ENCODE results near the gene MCM3.

The MCM3 gene

DNA sequence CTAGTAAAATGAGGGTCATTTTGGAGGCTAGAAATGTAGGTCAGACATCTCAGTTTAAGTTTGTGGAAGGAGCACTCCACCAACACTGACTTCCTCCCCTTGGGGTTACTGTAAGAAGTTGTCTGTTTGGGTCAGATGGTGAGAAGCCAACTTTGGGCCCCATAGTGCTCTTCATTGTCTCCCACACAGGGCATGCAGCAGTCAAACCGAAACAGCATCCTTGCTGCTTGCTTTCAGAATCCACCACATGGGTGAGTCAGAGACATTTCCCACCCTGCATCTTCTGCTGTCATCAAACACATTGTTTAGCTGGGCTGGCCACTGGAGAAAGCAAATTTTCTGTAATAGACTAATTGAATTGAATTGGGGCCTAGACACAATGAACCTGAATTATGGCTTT is 57.0 kb downstream of the MCM3 start:
- H3K4me3 ChIP-seq (ENCODE audit: low read depth, low read length): no peak overlapping the region
- peak; percentile 93 for DNase-seq (ENCODE audit: low read depth)
- TF ChIP-seq, protein P1, sequence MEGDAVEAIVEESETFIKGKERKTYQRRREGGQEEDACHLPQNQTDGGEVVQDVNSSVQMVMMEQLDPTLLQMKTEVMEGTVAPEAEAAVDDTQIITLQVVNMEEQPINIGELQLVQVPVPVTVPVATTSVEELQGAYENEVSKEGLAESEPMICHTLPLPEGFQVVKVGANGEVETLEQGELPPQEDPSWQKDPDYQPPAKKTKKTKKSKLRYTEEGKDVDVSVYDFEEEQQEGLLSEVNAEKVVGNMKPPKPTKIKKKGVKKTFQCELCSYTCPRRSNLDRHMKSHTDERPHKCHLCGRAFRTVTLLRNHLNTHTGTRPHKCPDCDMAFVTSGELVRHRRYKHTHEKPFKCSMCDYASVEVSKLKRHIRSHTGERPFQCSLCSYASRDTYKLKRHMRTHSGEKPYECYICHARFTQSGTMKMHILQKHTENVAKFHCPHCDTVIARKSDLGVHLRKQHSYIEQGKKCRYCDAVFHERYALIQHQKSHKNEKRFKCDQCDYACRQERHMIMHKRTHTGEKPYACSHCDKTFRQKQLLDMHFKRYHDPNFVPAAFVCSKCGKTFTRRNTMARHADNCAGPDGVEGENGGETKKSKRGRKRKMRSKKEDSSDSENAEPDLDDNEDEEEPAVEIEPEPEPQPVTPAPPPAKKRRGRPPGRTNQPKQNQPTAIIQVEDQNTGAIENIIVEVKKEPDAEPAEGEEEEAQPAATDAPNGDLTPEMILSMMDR (IDR thresholded peaks at IDR 0.05; ENCODE audit: low read depth, low read length, missing control alignments): no peak

DNA sequence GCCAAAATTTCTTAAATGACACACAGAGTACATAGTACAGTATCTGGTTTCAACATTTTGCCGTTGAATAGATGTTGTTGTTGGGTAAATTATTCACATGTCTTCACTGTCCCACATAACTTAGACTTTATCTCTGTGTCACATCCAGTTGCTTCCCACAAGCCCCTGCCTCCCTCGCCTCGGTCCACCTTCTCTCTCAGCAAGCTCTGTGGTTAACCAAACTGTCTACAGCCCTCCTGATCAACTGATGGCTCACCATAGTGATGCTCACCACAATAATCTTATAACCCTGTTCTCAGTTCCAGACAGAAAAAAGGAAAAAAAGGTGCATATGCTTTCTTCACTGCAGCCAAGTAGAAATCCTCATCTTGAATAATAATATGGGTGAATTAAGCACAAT is 63.2 kb downstream of the MCM3 start:
- DNase-seq (ENCODE audit: low read depth): no peak
- H3K4me3 ChIP-seq (ENCODE audit: low read depth, low read length): no peak overlapping the region
- TF ChIP-seq, protein P1 (IDR thresholded peaks at IDR 0.05; ENCODE audit: low read depth, low read length, missing control alignments): no peak

GRCh38 chr6:52217761-52218160 is 66.8 kb downstream of the MCM3 start:
- no peak for DNase-seq (ENCODE audit: low read depth)
- no peak overlapping the region for H3K4me3 ChIP-seq (ENCODE audit: low read depth, low read length)
- TF ChIP-seq, protein P1 (IDR thresholded peaks at IDR 0.05; ENCODE audit: low read depth, low read length, missing control alignments): no peak

DNA sequence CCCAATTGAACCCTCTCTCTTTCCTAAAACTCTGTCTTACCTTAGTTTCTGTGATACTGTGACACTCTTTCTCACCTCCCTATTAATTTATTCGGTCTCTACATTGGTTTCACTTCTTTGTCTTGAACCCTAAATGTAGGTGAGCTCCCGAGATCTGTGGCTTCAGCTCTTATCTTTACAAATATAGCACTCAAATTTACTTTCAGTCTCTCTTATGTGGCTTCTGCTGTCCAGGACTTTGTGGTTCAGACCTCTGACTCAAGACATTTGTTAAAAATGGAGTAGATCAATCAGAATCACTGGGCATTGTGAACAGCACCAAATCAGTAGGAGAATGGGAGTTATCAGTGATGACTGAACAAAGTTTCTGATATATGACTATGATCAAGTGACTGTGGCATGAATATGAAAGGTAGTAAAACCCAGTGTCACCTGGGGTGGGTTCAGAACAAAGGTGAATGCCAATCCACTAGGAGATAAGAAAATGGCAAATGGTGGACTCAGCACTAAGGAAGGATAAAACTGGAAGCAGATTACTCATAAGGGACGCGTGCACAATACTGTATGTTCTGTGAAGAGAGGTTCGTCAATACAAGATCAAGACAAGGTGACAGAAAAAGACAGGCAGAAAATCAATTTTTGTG is 67.5 kb downstream of the MCM3 start:
- TF ChIP-seq, protein P1 (IDR thresholded peaks at IDR 0.05; ENCODE audit: low read depth, low read length, missing control alignments): no peak
- no peak for DNase-seq (ENCODE audit: low read depth)
- no peak overlapping the region for H3K4me3 ChIP-seq (ENCODE audit: low read depth, low read length)

DNA sequence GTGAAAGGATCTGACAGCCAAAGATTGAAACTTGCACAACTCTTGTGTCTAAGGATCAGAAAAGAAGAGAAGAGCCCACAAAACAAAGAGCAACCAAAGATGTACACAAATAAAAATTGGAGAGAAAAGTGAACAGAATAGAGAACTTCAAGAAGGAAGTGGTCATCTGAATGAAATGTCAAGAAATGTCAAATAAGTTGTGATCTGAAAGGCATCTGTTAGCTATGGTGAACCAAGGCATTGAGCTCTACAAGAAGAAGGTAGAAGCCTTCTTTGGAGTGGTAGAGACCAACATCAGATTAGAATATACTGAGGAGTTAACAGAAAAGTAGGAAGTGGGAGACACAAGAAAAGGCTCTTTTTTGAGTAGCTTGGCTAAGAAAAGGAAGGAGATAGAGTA is 68.8 kb downstream of the MCM3 start:
- DNase-seq (ENCODE audit: low read depth): no peak
- H3K4me3 ChIP-seq (ENCODE audit: low read depth, low read length): no peak overlapping the region
- TF ChIP-seq, protein P1 (IDR thresholded peaks at IDR 0.05; ENCODE audit: low read depth, low read length, missing control alignments): no peak

All from GM12864 (cell line).